ENCODE data around the gene DPY19L3.

DNA sequence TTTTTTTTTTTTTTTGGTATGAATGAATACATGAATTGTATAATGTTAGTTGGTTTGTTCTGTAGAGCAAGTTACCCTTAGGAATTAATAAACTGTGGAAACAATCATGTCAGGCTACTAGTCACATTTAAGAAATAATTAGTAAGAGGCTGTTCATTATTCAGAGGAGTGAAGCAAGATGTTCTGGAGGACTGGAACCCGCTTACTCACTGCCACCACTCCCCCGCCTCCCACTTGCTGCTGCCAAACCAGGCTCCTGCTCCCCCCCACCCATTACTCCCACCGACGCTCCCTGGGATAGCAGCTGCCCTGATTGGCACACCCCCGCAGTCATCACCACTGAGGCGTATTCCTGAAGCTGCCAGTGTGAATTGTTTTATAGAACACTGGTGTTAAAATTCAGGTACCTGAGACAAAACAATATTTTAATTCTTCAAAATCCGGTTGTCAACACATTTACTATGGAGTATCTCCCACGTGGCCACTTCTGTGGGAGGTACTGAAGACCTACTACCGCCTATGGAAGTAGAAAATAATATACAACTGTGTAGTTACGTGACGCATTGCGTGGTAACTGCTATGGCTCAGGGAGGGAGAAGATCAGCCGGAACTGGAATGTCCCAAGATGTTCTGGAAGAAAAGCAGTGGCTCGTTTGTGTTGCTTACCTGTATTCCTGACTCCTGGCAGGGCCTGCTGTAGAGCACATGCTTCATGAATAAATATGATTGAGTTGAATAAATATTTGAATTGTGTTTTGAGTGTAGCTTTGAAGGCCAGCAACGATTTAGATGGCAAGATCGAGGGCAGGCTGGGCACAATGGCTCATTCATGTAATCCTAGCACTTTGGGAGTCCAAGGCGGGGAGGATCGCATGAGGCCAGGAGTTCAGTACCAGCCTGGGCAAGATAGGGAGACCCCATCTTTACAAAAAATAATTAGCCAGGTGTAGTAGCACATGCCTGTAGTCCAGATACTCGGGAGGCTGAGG lies 1.7 kb downstream of the DPY19L3 start:
- TF ChIP-seq, protein P1, sequence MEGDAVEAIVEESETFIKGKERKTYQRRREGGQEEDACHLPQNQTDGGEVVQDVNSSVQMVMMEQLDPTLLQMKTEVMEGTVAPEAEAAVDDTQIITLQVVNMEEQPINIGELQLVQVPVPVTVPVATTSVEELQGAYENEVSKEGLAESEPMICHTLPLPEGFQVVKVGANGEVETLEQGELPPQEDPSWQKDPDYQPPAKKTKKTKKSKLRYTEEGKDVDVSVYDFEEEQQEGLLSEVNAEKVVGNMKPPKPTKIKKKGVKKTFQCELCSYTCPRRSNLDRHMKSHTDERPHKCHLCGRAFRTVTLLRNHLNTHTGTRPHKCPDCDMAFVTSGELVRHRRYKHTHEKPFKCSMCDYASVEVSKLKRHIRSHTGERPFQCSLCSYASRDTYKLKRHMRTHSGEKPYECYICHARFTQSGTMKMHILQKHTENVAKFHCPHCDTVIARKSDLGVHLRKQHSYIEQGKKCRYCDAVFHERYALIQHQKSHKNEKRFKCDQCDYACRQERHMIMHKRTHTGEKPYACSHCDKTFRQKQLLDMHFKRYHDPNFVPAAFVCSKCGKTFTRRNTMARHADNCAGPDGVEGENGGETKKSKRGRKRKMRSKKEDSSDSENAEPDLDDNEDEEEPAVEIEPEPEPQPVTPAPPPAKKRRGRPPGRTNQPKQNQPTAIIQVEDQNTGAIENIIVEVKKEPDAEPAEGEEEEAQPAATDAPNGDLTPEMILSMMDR (conservative IDR thresholded peaks at IDR 0.05 in 1 of 2, IDR thresholded peaks at IDR 0.05 in 1 of 2; ENCODE audit: extremely low read depth in 1 of 2, insufficient read depth in 1 of 2, low read depth in 1 of 2, low read length in 2 of 2) = no peak
- TF ChIP-seq EZH2 (IDR thresholded peaks at IDR 0.05; ENCODE audit: borderline replicate concordance, low read length) = no peak
